Liver (tissue), 9 donors: ENCODE results near the gene HGFAC. TPM values are rescaled to one million over a fixed set of nuclear protein-coding genes. Genes with fewer than 3 reads are reported as not detected.

Source experiments
- DNase-seq: peaks from one replicate; pipeline ENCODE4 v3.0.0-alpha.2; 2017; ENCODE audit warnings: low spot score
- H3K27ac ChIP-seq, 2 donors: one replicate each; pipeline ENCODE4 v1.7.0; 2013; ENCODE audit warnings: inconsistent platforms in 2 of 2, low read length in 2 of 2, control low read depth in 1 of 2, low read depth in 1 of 2, mild to moderate bottlenecking in 1 of 2
- H3K27me3 ChIP-seq, 4 donors: one replicate each; pipeline versions ENCODE4 v1.6.1 to v1.7.0; 2013; ENCODE audit warnings: low read length in 3 of 4, inconsistent platforms in 1 of 4, mild to moderate bottlenecking in 1 of 4, moderate library complexity in 1 of 4; ENCODE audit not compliant: control insufficient read depth in 4 of 4, insufficient read depth in 4 of 4
- H3K36me3 ChIP-seq, 4 donors: one replicate each; pipeline versions ENCODE4 v1.6.1 to v1.7.0; 2013; ENCODE audit warnings: low read length in 3 of 4, mild to moderate bottlenecking in 3 of 4, low read depth in 1 of 4, moderate library complexity in 1 of 4; ENCODE audit not compliant: control insufficient read depth in 4 of 4, insufficient read depth in 3 of 4
- H3K4me1 ChIP-seq, 4 donors: one replicate each; pipeline versions ENCODE4 v1.6.1 to v1.7.0; 2013; ENCODE audit warnings: low read length in 3 of 4, mild to moderate bottlenecking in 3 of 4, moderate library complexity in 1 of 4; ENCODE audit not compliant: control insufficient read depth in 4 of 4, insufficient read depth in 4 of 4
- H3K4me3 ChIP-seq, 3 donors: one replicate each; pipeline versions ENCODE4 v1.6.1 to v1.7.0; 2013; ENCODE audit warnings: low read length in 3 of 3, control low read depth in 1 of 3, low read depth in 1 of 3, mild to moderate bottlenecking in 1 of 3
- H3K9ac ChIP-seq, 2 donors: one replicate each; pipeline ENCODE4 v1.7.0; 2013; ENCODE audit warnings: low read length in 2 of 2, mild to moderate bottlenecking in 2 of 2, moderate library complexity in 2 of 2, control low read depth in 1 of 2, low read depth in 1 of 2
- H3K9me3 ChIP-seq, 4 donors: one replicate each; pipeline versions ENCODE4 v1.6.1 to v1.7.0; 2013; ENCODE audit warnings: low read length in 3 of 4; ENCODE audit not compliant: control insufficient read depth in 4 of 4
- FOXA1 ChIP-seq: IDR thresholded peaks from 2 replicates; pipeline ENCODE4 v1.6.1; 2016; ENCODE audit warnings: antibody characterized with exemption
- FOXA2 ChIP-seq: IDR thresholded peaks from 2 replicates; pipeline ENCODE4 v1.6.1; 2016; ENCODE audit warnings: antibody characterized with exemption
- GABPA ChIP-seq, 2 donors: IDR thresholded peaks in 1 of 2; conservative IDR thresholded peaks in 1 of 2; 2 replicates each; pipeline ENCODE4 v1.6.1; 2016; ENCODE audit warnings: antibody characterized with exemption in 2 of 2, mild to moderate bottlenecking in 1 of 2, moderate library complexity in 1 of 2
- JUND ChIP-seq, 2 donors: IDR thresholded peaks; 2 replicates each; pipeline ENCODE4 v1.6.1; 2016; ENCODE audit warnings: antibody characterized with exemption in 2 of 2
- RAD21 ChIP-seq, 2 donors: IDR thresholded peaks; 2 replicates each; pipeline ENCODE4 v1.6.1; 2016; ENCODE audit warnings: antibody characterized with exemption in 2 of 2, mild to moderate bottlenecking in 2 of 2
- TAF1 ChIP-seq: conservative IDR thresholded peaks from 2 replicates; pipeline ENCODE4 v1.6.1; 2016; ENCODE audit warnings: antibody characterized with exemption, mild to moderate bottlenecking
- YY1 ChIP-seq: IDR thresholded peaks from 2 replicates; pipeline ENCODE4 v1.6.1; 2016; ENCODE audit warnings: antibody characterized with exemption, mild to moderate bottlenecking
- WGBS: extraction: QIAGEN DNeasy Blood & Tissue Kit; methylation state at CpG from one replicate; pipeline ENCODE4 v1.1.7; 2013; 5-methylcytosine and 5-hydroxymethylcytosine counted together
- polyA plus RNA-seq, 2 donors: library from polyadenylated mRNA; stranded (reverse) in 1 of 2; unstranded in 1 of 2; fragments of 200-250 nt in 1 of 2; fragments of >200 nt in 1 of 2; fragmentation: Nextera tagmentation in 1 of 2; extraction: Ambion mirVana in 1 of 2; gene quantifications; one replicate each; pipeline versions ENCODE4 v1.2.1 to v1.2.3, GENCODE V29; 2013 to 2015
- total RNA-seq, 2 donors: library from RNA; depleted of rRNA; stranded (reverse); fragments of >200 nt; gene quantifications; one replicate each; pipeline ENCODE4 v1.2.3, GENCODE V29; 2014
- TF ChIP-seq, protein P1 (sequence below): fragments of 150-350 bp; IDR thresholded peaks from 2 replicates; pipeline ENCODE4 v1.5.1; 2017; ENCODE audit warnings: improper control_type of control experiment, low read depth, low read length; ENCODE audit not compliant: missing input control
- TF ChIP-seq, protein P2 (sequence below): IDR thresholded peaks from 2 replicates; pipeline ENCODE4 v1.6.1; 2016; ENCODE audit warnings: antibody characterized with exemption
- TF ChIP-seq, protein P3 (sequence below): IDR thresholded peaks from 2 replicates; pipeline ENCODE4 v1.6.1; 2016; ENCODE audit warnings: antibody characterized with exemption, mild to moderate bottlenecking
- TF ChIP-seq, protein P4 (sequence below): IDR thresholded peaks from 2 replicates; pipeline ENCODE4 v1.6.1; 2016; ENCODE audit warnings: antibody characterized with exemption
- TF ChIP-seq, protein P5 (sequence below): IDR thresholded peaks from 2 replicates; pipeline ENCODE4 v1.6.1; 2016; ENCODE audit warnings: antibody characterized with exemption
- donor health status: healthy.
- donor health status: healthy.
- donor health status: healthy.
- donor health status: healthy.
- donor health status: healthy.

HGFAC gene
- total and polyA plus RNA-seq, 4 donors = 23.3 to 133 (median 82.7) TPM

DNA sequence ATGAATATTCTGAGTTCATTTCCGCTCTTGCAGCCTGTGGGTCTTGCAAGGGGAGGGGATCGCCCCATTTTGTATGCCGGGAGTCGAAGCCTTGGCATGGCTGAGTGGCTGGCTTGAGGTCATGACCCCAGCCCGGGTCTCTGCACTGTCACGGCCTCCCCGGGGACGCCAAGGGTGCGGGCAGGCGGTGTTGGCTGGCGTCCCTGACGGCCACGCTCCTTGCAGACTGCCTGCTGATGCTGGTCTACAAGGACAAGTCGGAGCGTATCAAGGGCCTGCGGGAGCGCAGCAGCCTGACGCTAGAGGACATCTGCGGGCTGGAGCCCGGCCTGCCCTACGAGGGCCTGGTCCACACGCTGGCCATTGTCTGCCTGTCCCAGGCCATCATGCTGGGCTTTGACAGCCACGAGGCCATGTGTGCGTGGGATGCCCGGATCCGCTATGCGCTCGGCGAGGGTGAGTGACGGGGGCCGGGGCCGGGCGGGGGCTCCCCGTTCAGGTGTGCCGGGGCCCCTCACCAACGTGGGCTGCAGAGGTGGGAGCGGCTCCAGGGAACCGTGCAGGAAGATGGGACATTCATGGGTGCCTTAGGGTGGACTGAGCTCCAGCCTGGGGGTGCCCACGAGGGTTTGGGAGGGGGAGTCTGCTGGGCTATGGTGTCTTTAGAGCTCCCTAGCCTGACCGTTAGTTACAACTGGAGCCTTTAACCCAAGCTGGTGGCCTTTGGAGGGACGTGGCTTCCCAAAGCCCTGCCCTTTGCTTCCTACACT is 31.6 kb downstream of the HGFAC start:
- H3K27me3 ChIP-seq = no peaks in the 10 kb centered on the region
- DNase-seq = no peak
- 91% methylated on average over 41 of the region's 41 CpGs for WGBS

DNA sequence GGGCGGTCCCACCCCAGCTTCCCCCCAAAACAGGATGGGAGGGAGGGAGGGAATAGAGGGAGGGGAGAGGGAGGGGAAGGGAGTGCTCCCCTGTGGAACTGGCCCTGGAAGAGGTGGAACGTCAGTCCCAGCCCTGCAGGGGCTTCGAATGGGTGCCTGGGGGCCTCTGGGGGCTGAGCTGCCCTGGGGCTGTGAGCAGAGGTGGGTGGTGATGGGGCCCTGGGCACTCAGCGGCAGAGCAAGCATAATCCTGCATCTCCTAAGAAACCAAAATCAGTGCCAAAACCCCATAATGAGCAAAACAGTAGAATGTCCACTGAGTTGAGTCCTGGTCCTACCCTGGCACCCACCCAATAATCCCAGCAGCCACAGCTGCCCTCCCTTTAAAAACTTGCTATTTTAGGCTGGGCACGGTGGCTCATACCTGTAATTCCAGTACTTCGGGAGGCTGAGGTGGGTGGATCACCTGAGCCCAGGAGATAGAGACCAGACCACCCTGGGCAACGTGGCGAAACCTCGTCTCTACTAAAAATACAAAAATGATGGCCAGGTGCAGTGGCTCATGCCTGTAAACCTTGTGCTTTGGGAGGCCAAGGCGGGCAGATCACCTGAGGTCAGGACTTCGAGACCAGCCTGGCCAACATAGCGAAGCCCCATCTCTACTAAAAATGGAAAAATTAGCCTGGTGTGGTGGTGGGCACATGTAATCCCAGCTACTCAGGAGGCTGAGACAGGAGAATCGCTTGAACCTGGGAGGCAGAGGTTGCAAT is 32.4 kb downstream of the HGFAC start:
- Histone ChIP-seq H3K4me3 (no peak overlapping the region), H3K9me3 (no peaks in the 10 kb centered on the region), H3K36me3 (no peaks in the 10 kb centered on the region), H3K4me1 (peaks cover 0 to 5% (median 2%) of the 10 kb centered on the region in 4 donors), H3K27ac (no peak overlapping the region), H3K9ac (no peak overlapping the region), H3K27me3 (no peaks in the 10 kb centered on the region)
- DNase-seq = no peak
- WGBS = 89% methylated on average over 13 of the region's 13 CpGs
- TF ChIP-seq, protein P1, sequence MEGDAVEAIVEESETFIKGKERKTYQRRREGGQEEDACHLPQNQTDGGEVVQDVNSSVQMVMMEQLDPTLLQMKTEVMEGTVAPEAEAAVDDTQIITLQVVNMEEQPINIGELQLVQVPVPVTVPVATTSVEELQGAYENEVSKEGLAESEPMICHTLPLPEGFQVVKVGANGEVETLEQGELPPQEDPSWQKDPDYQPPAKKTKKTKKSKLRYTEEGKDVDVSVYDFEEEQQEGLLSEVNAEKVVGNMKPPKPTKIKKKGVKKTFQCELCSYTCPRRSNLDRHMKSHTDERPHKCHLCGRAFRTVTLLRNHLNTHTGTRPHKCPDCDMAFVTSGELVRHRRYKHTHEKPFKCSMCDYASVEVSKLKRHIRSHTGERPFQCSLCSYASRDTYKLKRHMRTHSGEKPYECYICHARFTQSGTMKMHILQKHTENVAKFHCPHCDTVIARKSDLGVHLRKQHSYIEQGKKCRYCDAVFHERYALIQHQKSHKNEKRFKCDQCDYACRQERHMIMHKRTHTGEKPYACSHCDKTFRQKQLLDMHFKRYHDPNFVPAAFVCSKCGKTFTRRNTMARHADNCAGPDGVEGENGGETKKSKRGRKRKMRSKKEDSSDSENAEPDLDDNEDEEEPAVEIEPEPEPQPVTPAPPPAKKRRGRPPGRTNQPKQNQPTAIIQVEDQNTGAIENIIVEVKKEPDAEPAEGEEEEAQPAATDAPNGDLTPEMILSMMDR = no peak
- no peak for TF ChIP-seq JUND (IDR thresholded peaks at IDR 0.05)
- no peak for TF ChIP-seq GABPA (IDR thresholded peaks at IDR 0.05 in 1 of 2, conservative IDR thresholded peaks at IDR 0.05 in 1 of 2)
- TF ChIP-seq, protein P2, sequence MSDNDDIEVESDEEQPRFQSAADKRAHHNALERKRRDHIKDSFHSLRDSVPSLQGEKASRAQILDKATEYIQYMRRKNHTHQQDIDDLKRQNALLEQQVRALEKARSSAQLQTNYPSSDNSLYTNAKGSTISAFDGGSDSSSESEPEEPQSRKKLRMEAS = no peak
- TF ChIP-seq, protein P3, sequence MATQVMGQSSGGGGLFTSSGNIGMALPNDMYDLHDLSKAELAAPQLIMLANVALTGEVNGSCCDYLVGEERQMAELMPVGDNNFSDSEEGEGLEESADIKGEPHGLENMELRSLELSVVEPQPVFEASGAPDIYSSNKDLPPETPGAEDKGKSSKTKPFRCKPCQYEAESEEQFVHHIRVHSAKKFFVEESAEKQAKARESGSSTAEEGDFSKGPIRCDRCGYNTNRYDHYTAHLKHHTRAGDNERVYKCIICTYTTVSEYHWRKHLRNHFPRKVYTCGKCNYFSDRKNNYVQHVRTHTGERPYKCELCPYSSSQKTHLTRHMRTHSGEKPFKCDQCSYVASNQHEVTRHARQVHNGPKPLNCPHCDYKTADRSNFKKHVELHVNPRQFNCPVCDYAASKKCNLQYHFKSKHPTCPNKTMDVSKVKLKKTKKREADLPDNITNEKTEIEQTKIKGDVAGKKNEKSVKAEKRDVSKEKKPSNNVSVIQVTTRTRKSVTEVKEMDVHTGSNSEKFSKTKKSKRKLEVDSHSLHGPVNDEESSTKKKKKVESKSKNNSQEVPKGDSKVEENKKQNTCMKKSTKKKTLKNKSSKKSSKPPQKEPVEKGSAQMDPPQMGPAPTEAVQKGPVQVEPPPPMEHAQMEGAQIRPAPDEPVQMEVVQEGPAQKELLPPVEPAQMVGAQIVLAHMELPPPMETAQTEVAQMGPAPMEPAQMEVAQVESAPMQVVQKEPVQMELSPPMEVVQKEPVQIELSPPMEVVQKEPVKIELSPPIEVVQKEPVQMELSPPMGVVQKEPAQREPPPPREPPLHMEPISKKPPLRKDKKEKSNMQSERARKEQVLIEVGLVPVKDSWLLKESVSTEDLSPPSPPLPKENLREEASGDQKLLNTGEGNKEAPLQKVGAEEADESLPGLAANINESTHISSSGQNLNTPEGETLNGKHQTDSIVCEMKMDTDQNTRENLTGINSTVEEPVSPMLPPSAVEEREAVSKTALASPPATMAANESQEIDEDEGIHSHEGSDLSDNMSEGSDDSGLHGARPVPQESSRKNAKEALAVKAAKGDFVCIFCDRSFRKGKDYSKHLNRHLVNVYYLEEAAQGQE = no peak
- no peak for TF ChIP-seq FOXA1
- TF ChIP-seq TAF1 = no peak

More for the DNA sequence above, 31.6 kb downstream of the HGFAC start:
- TF ChIP-seq, protein P3 = no peak
- TF ChIP-seq, protein P4, sequence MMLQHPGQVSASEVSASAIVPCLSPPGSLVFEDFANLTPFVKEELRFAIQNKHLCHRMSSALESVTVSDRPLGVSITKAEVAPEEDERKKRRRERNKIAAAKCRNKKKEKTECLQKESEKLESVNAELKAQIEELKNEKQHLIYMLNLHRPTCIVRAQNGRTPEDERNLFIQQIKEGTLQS = no peak
- no peak for TF ChIP-seq RAD21 (IDR thresholded peaks at IDR 0.05)
- TF ChIP-seq FOXA2 = no peak
- TF ChIP-seq GABPA (IDR thresholded peaks at IDR 0.05 in 1 of 2, conservative IDR thresholded peaks at IDR 0.05 in 1 of 2) = no peak
- no peak for TF ChIP-seq TAF1
- TF ChIP-seq, protein P5, sequence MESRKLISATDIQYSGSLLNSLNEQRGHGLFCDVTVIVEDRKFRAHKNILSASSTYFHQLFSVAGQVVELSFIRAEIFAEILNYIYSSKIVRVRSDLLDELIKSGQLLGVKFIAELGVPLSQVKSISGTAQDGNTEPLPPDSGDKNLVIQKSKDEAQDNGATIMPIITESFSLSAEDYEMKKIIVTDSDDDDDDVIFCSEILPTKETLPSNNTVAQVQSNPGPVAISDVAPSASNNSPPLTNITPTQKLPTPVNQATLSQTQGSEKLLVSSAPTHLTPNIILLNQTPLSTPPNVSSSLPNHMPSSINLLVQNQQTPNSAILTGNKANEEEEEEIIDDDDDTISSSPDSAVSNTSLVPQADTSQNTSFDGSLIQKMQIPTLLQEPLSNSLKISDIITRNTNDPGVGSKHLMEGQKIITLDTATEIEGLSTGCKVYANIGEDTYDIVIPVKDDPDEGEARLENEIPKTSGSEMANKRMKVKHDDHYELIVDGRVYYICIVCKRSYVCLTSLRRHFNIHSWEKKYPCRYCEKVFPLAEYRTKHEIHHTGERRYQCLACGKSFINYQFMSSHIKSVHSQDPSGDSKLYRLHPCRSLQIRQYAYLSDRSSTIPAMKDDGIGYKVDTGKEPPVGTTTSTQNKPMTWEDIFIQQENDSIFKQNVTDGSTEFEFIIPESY = no peak
- no peak for TF ChIP-seq YY1
- Histone ChIP-seq H3K9me3 (no peaks in the 10 kb centered on the region), H3K4me3 (no peak overlapping the region), H3K27ac (no peak overlapping the region), H3K9ac (no peak overlapping the region), H3K36me3 (no peaks in the 10 kb centered on the region), H3K4me1 (peaks cover 0 to 5% (median 2%) of the 10 kb centered on the region in 4 donors)
